Kidney glomerular epithelial cell (primary cell): Measurements from ENCODE around the gene RFFL.

Experiments
- DNase-seq: peaks from one replicate; lab custom pipeline; 2025; lab: John Stamatoyannopoulos, UW

The RFFL gene

DNA sequence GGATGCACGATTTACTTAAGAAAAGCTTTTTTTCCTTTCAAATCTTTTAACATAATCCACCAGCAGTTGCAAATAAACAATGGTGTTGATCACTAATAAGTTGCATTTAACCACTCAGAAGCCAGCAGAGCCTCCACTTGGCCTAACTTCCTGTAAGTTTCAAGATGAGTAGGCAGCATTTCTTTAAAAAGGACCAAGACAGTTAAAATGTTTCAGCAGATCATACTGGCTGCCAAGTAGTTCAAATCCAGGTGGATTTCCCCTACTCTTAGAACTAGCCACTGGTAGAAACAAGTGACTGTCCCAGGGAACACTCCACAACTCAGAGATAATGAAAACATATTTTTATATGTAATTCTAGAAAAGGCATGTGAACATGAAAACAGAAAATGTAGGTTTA is 17.0 kb upstream of the RFFL start:
- DNase-seq, result no peak

DNA sequence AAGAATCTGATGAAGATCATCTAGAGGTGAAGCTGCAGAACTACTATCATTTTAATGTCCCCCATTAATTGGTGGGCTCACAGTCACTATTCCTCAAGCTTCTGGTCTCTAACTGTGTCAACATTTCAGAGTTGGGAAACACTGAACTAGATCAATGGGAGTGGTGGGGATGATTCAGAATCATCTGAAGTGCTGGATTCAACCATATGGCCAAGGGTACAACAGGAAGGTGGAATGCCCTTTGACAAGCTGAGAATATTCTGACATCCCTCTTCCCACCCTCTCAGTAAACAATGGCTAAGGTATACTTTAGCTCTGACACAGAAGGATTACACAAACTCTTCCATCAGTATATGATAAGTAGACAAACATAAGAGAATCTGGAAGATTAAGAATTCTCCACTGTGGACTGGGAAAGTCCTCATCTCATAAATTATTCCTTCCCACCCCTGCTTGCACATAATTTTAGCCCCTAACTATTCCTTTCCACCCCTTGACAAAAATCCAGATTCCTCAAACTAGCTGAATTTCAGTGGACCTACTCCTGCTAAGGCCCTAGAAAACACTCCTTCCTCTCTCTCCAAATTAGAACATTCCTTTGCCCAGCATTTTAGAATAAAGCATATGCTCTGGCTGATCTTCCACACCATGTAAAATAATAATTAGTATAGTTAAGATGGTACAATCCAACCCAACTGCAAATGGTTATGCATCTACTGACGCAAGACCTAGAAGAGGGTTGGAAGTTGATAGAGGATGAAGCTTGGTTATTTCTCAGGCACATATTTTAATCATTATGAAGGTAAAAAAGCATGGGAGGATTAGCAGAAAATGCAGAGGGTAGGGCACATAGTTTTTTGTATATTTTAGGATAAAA is 16.3 kb upstream of the RFFL start:
- no peak for DNase-seq

DNA sequence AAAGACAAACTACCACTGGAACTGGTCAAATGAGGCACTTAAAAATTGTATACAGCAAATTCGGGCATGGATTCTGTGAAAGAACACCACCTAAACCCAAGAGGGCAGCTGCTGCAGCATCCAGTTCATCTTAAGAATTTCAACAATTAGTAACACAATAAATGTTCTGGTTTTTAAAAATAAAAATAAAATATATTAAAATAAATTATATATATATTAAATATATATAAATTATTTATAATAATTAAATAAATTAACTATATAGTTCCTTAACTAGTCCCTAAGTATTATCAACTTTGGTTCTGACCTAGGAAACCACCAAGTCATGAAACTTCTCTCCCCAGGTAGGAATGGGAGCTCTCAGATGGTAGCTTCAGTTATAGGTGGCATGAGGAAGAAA is 13.4 kb upstream of the RFFL start:
- DNase-seq, result no peak

DNA sequence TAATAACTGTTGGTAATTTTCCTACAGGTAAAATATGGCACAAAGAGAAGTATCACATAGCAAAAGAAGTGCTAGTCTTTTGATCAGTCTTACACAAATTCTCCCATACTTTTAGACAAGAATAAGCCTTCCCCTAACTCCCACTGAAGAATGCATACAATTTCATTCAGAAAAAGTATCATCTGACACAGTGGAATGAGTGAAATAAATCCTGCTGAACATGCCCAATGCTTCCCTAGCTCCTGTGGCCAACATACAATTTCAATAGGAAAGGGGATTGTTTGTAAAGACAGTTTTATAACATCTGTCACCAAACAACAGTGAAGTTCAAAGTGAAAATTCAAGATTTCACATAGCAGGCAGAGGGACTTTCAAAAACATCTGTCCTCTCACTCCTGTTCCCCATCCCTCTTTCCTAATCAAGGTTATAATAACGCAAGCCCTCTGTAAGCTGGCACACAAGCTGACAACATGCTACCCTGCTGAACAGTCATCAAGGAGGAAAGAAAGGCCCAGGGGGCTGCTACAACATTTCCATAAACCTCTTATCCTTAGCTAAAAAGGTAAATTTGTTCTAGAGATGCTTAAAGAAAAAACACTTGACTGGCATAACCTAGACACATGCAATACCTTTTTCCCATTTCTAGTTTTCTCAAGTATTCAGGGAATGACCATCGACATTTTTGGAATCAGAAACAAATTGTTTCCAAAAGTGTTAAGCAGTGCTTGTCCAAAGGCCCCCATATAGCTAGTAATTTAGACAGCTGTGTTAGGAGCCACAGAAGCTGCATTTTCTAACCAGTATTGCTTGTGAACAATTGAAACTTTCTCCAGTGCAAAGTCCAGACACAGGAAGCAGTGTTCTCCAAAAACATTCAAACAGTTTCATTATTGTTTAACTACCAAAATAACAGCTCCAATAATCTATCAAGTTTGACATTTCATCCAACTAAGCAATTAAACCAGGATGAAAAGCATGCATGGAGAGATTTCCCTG is 11.5 kb upstream of the RFFL start:
- DNase-seq, result no peak

DNA sequence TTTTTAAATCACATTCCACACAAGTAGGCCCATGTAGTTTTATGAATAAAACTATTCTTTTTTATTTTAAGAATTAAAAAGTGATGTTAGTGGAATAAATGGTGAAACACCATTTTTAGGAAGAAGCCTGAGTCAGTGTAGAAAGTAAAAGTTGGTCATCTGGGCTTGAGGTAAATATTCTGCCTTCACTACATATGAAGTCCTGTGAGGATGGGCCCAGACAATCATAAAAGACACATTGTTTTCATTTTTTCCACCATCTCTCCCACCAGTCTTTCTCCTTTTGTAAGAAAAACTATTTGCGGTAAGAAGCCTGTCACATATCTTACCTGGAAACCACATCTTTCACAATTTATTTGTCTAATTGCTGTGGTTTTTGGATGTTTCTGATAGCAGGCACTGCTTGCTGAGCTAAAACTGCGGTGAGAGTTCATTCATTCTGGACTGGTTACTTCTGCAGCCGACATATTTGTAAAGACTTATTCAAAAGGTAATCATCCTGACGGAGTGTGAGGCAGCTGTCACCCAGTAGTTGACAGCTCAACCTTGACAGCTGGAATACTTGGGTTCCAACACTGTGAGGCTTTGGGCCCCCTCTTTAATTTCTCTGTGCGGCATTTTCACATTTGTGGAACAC is 10.6 kb upstream of the RFFL start:
- no peak for DNase-seq

DNA sequence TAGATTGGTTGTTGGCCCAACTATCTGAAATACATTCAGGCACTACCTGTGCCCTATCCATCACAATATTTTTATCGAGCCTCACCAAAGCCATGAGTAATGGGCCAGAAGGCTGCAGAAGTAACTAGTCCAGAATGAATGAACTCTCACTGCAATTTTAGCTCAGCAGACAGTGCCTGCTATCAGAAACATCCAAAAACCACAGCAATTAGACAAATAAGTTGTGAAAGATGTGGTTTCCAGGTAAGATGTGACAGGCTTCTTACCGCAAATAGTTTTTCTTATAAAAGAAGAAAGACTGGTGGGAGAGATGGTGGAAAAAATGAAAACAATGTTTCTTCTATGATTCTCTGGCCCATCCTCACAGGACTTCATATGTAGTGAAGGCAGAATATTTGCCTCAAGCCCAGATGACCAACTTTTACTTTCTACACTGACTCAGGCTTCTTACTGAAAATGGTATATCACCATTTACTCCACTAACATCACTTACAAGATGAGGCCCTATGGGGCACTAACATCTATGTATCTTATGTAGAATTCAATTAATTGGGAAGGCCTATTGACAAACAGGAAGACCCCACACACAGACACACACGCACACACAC is 9.8 kb upstream of the RFFL start:
- no peak for DNase-seq

DNA sequence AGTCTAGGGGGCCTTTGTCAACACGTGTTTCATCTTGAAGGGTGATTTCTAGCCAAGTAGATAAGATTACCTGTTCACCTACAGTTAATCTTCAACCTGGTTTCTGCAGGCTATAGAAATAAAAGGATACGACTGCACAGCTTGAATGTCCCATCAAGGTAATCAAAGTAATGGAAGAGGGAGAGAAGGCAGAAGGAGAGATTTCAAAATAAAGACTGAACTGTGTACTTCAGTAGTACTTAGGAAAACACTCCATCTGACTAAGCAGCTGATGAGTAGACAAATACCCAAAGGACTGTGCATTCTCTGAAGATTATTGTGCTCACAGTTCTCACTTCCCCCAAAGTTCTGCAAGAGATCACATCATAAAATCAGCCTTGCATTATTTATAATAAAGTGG is 5.8 kb upstream of the RFFL start:
- DNase-seq, result peak; percentile 51

DNA sequence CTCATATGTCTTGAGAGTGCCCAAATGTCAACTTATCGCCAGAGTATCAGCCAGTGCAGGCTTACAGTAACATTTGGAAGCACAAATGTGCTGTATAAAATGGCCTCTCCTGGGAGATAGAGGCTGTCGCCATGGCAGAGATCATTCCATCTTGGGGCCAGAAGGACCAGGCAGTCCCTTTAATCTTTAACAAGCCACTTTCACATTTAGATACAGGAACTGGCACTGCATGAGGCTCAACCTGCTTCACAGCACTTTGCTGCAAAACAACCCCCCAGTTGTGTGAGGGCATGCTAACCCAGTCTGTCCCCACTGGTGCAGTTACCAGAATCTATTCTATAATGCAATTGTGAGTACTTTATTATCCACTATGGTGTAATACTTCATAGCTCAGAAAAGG is 4.7 kb upstream of the RFFL start:
- DNase-seq, result no peak

DNA sequence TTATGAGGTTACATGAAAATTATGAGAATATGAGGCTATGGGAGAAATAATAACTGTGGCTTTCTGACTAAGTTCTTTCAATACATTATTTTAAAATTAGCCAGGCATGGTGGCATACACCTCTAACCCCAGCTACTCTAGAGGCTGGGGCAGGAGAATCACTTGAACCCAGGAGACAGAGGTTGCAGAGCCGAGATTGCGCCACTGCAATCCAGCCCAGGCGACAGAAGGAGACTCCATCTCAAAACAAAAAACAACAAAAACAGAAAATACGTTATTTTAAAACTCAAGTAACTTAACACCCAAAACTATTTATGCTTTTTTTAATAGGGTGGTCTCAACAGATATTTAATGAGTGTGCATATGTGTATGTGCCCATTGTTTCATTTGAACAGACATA is 2.4 kb upstream of the RFFL start:
- no peak for DNase-seq

DNA sequence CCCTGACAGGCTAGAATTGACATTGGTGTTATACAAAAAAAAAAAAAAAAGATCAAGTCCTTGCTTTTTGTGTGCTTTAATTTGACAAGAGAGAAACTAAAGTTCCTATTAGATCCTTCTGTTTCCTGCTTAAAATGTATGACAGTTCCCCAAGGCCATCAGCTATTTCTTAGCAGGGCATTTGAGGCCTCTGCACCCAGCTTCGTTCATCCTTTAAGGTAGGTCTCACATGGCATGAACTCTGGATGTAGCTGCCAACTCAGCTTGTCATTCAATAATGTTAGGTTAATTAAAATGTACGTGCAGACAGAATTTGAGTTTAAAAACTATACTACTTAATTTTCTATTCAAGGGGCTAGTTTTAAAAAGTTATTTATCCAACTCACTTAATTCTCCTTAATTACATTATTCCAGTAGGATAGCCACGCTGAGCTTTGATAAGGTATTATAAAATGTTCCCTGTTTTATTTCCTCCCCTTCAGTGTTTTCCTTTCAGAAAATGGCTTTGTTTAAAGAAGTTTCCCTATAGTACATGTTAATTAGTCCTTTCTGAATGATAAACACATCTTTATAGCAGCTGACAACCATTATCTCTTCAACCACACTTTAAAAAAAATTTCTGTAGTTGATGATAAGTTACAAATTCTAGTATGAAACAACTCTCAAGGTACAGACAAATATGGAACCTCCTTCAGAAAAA is 1.2 kb upstream of the RFFL start:
- DNase-seq, result no peak

DNA sequence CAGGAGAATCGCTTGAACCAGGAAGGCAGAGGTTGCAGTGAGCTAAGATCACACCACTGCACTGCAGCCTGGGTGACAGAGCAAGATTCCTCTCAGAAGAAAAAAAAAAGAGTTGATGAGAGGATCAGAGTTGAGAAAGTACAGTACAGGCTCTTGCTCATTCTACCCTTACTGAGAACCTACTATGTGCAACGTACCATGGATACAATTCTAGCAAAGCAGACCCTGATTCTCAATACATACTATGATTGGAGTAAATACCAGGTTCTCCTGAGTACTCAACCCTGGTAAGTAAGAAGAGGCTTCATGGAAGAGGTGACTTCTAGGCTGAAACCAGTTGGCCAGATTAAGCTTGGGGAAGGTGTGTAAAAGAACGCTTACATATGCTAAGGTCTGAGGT is 1.2 kb downstream of the RFFL start:
- no peak for DNase-seq

DNA sequence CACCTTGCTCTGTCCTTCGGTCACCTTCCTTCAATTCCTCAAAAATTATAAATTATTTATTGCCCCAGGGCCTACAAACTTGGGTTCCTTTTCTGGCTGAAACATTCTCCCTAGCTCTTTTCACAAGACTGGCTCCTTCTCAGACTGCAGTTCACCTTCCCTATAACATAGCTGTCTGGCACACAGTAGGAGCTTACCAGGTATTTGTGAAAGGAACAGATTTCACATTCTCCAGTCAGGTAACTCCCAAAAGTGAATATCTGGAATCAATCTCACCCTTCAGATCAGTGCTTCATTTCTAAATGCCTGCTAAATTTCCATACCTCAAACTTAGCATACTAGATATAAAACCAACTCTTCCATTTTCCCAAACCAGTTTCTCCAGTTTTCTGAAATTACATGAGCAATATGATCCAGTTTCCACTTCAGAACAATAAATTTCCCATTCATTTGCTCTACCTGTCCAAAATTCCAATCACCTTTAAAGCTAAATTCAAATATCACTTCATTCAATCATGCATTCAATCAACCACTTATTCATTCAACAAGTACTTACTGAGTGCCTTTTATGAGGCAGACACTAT is 6.1 kb downstream of the RFFL start:
- DNase-seq, result no peak

DNA sequence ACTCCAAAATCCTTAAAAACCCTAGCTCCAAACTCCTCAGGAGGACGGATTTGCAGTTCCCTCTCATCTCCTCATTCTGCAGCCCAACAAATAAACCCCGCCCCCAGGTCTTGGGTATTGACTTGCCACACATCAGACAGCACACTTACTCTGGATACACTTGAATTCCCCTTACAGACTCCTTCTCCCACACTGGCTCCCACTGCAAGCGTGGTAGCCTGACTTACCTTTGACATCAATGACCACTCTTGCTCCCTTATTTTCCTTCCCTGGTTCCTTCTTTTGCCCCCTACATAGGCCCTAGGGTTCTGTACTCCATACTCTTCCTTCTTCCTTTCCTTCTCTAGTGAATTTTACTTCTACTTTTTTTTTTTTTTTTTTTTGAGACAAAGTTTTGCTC is 7.5 kb downstream of the RFFL start:
- DNase-seq, result peak; percentile 61

DNA sequence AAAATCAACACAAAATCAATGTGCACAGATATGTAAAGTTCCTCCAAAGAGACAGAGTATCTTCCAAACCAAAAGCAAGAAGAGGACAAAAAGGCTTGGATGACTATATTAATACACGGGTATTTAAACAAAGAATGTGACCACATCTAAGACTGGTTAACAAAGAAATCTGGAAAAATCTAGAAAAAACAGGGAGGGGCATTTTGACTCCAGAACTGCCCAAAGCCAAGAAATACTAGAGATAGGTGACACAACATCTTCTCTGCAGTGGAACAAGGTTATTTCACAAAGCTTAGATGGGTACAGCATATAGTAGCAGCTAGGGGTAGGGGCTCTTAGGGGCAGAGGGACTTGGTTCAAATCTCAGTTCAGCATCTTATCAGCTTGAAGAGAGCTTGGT is 10.3 kb downstream of the RFFL start:
- no peak for DNase-seq

DNA sequence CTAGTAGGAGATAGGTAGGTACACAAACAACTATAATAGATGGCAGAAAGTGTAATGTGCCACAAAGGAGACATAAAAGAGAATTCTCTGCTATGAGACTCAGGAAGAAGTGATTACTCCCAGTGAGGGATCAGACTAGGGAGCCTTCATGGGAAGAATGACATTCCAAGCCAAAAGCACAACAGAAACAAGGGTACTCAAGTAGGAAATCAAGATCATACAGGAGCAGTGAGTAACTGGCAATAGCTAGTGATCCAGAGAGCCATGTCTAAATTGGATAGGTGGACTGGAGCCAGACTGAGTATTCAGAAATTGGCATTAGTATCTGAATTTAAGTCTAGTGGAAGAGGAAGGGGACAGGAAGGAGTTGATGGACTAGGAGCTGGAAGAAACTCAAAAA is 10.7 kb downstream of the RFFL start:
- peak; percentile 39 for DNase-seq

DNA sequence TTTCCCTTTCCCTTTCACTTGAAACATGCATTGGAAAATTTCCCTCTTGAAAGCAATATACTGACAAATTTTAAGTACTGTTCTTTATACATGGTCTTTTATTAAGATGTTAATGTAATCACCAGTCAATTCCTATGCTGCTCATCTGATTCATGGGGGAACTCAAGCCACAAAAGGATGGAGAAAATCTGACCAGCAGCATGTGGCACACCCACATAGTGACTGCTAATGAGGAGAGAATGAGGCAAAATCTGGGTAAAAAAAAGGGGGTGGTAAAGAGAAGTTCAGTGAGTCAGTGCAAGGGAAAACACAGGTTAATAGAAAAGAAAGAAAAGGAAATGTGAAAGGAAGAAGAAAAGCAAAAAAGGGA is 11.3 kb downstream of the RFFL start:
- peak; percentile 46 for DNase-seq

DNA sequence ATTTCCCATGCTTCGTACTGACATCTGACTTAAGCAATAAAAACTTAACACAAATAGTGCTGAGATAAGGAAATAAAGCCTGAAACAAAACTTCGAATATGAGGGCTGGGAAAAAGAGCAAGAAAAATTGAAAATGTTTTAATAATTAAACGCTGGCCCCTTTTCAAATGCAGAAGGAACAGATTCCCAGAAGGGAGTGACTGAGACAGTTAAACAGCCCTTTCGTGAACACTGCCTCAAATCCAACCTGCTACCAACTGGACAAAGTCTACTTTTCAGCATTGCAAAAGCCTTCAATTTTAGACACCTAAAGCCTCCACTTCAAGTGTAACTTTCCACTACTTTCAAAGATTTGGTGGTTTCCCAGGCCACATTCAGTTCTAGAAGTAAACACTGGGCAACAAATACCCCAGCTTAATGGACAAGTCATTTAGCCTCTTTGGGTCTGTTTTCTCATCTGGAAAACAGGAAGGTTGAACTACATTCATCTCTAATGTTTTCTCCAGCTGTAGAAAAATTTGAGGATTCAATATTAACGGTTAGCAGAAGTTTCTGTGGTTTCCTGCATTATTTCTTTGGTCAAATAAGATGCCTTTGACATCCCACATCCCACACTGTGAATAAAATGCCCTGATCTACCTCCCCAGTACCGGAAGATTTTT is 11.8 kb downstream of the RFFL start:
- no peak for DNase-seq

DNA sequence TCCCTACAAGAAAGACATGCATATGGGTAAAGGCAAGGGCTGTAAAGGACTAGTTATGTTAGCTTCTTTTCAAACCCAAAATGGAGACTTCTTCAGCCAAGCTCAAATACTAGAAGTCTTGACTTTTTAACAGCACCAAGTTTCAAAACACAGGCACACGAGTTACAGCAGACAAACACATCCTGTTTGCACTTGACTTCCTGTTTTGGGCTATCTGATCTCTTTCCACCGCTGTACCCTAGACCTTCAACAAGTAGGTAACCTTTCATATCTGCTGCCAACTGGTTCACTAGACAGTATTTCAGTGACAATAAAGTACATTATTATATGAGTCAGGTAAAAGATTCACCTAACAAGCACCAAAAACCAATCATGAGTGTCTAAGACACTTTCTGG is 12.3 kb downstream of the RFFL start:
- DNase-seq, result no peak

DNA sequence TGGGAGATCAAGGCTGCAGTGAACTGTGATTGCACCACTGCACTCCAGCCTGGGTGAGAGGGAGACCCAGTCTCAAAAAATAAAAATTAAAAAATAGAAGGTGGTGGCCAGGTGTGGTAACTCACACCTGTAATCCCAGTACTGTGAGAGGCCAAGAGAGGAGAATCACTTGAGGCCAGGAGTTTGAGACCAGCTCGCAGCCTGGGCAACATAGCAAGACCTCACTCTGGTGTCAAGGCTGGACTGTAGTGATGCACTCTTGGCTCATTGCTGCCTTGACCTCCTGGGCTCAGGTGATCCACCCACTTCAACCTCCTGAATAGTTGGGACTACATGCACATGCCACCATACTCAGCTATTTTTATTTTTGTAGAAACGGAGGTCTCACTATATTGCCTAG is 13.3 kb downstream of the RFFL start:
- DNase-seq, result no peak

DNA sequence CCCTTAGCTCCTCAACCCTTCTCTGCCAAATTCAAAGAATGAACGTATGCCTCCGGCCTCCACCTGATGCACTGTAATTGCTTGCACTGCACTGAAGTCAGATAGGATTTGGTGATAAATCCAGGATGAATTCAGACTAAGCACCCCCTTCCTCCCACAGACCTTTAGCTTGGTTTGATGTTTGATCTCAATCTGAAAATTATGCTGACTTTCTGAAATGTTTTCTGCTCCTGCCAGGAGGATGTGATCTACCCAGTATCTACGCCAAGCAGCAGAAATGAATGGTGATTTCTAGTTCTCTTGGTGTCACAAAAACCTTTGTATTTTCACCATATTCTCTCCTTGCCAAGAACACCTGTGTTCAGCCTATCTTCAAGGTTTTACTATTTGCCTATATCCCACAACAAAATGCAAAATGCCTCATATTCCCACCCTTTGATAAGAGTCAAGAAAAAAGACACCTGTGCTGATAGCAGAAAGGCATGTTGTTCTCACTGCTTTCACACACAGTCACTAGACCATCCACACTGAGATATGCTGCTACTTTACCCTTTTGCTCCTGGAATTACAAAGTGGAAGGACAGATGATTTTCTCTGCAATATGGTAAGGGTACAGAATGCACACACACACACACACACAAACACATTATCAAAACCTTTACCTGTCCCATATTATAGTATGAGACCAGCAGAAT is 14.7 kb downstream of the RFFL start:
- DNase-seq, result no peak
